NCI-H2227 (cell line): Measurements from ENCODE around the gene ATF7IP.

Experiments used
- DNase-seq: peaks from one replicate; lab custom pipeline; 2025; ENCODE audit not compliant: unreplicated experiment; lab: John Stamatoyannopoulos, UW

ATF7IP gene

DNA sequence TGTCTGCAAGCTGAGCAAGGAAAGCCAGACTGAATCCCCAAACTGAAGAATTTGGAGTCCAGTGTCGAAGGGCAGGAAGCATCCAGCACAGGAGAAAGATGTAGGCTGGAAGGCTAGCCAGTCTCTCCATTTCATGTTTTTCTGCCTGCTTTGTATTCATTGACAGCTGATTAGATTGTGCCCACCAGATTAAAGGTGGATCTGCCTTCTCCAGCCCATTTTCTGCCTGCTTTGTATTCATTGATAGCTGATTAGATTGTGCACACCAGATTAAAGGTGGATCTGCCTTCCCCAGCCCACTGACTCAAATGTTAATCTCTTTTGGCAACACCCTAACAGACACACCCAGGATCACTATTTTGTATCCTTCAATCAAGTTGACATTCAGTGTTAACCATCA, 116.9 kb downstream of the ATF7IP start:
- DNase-seq, result no peak

GRCh38 chr12:14482886-14483285, 117.4 kb downstream of the ATF7IP start:
- DNase-seq, result no peak

GRCh38 chr12:14495326-14495725, 129.8 kb downstream of the ATF7IP start:
- no peak for DNase-seq

GRCh38 chr12:14505626-14506596, 140.4 kb downstream of the ATF7IP start:
- no peak for DNase-seq

DNA sequence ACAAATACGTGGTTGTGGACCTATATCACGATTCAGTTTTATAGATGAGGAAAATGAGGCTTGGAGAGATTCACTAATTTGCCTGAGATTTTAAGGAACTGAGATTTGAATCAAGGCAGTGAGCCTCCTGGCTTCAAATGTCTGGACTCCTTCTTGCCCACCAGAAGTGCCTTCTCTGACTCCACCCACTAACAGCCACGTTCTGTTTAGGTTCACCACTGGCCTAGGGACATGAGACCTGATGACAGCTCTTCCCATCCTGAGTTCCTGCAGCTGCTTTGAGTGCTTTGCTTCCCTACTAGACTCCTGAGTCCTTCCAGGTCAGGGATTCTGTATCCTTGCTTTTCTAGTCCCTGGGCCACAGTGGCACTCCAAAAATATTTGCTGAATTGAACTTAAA, 145.1 kb downstream of the ATF7IP start:
- DNase-seq, result no peak

DNA sequence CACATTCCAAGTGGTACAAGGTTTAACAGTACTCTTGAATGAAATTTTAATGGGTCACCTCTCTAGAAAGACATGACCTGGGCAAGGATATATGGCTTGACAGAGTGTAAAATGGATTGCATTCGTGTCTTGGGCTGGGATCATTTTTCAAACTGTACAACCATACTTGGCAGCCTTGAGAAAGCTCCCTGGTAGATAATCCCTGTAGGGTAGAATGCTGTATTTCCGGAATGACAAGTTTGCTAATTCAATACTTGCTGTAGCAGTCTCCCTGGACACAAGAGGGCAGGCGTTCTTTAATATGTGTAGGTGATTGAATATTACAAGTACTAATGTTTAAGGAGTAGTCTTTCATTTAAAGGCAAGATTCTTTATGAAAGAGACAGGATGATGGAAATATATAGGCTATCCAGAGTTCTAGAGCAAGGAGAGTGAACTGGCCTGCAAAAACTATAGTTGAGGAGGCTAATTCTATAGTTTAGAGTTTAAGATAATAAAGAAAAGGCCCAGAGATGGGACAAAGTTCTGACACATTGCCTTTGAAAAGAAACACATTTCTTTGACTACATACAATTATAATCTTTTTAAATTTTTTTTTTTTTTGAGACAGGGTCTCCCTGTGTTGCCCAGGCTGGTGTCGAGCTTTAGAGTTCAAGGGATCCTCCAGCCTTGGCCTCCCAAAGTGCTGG, 148.8 kb downstream of the ATF7IP start:
- no peak for DNase-seq

DNA sequence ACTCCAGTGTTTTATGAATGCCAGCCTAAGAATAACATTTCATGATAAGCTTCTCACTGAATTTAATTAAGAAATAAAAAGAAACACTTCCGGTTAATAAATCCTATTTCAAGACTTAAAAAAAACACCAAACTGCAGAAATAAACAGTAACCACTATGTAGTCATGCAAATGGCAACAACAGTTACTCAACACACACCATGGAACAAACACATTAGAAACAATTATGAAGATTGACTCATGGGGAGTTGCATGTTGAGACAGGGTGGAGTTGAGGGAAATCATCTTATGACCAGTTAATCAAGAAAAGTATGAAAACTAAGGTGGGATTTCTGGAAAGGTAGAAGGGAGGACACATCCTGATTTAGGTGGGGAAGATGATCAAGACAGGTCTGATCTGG, 149.5 kb downstream of the ATF7IP start:
- DNase-seq, result no peak

- no peak for DNase-seq
Observed at GRCh38 chr12:14521822-14522221, 156.3 kb downstream of the ATF7IP start.

DNA sequence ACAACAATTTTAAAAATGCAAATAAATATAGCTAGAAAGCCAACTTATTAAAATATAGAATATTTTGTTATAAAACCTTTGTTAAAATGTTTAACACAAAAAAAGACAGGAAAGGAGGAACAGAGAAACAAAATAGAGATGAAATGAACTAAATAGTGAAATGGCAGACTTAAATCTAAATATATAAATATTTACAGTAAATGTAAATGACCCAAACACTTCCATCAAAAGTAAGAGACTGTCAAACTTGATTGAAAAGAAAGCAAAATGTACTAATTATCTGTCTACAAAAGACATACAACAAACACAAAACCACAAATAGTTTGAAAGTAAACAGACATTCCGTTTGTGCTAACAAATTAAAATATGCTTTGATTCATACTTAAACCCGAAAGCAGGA, 160.5 kb downstream of the ATF7IP start:
- no peak for DNase-seq

DNA sequence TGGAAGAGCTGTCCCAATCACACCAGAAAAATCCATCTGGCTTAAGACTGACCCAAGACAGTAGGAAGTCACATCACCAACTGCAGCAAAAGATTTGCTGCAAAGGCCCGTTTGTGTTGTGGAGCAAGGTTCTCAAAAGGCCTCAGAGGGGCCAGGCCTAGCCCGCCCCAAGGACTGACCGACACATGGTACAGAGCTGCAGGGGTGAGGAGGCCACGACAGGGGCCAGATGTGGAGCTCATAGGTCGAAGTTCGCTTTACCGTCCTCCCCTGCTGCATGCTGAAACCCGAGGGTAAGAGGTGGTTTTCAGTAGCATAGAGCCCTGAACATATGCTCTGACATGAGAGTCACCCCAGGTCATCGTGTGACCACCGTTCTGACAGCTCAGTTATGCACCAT, 166.7 kb downstream of the ATF7IP start:
- DNase-seq, result no peak

DNA sequence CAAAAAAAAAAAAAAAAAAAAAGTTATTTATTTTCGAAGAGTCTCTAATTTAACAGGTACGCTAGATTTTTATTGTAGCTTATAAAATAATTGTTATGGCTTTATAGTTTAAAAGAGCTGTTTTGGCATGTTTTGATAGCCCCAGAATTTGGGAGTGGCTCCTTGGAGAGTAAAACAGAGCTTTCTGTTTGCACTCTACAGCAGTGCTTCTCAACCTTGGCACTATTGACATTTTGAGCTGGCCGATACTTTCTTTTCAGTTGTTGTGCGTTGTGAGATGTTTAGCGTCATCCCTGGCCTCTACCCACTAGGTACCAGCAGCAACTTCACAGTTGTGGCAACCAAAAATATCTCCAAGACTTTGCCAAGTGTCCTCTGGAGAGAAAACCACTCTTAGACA, 171.6 kb downstream of the ATF7IP start:
- DNase-seq, result no peak

GRCh38 chr12:14540801-14541462, 175.4 kb downstream of the ATF7IP start:
- no peak for DNase-seq

GRCh38 chr12:14545144-14546124, 180.0 kb downstream of the ATF7IP start:
- no peak for DNase-seq

DNA sequence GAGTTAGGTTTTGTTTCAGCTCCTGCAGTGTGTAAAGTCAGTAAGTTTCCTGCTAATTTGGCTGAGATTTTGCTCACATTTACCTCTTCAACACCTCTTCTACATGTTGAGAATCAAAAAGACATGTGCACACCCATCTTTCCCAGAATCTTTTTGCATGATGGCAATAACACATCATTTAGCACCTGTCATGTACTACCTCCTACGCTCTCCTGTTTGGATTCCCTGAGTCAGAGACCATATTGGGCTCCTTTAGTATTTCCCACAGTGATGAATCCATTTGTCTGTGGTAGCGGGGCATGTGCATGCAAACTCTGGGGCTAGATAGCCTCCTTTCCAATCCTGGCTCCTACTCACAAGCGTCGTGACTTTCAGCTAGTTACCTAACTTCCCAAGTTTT, 182.1 kb downstream of the ATF7IP start:
- DNase-seq, result no peak

DNA sequence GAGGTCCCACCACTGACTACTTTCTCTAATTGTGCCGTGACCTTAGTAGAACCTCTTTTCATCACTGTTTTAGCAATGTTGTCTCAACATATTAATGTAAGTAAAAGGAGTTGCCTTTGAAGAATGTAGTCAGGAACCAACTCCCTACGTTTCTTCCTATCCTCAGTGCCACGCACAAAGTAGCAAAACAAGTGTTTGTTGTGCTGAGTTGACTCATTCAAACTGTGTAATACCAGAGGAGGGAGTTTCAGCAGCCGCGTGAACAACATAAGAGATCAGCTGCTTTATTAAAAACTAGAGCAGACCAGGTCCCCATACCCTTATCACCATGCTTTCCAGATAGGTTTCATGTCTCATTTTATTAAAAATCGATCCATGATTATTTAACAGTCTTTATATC, 183.1 kb downstream of the ATF7IP start:
- DNase-seq, result no peak
